PC-9 (cell line): Measurements from ENCODE around the gene SYTL1. TPM values are rescaled to one million over a fixed set of nuclear protein-coding genes. Genes with fewer than 3 reads are reported as not detected.

Experiments
- BruUV-seq: library from RNA; stranded (reverse); fragments of 400-500 nt; replicated peaks from 2 replicates; lab custom pipeline; 2021; lab: Mats Ljungman, UMichigan
- CTCF ChIA-PET: fragments of 300-600 bp; sonication (Branson Sonifier 250); formaldehyde crosslinking; loops from one replicate; lab custom pipeline; 2022; ENCODE audit warnings: antibody characterized with exemption; lab: Charles Lee
- POLR2A ChIA-PET: fragments of 300-600 bp; sonication (Branson Sonifier 250); formaldehyde crosslinking; loops from one replicate; lab custom pipeline; 2022; ENCODE audit warnings: antibody characterized with exemption; ENCODE audit not compliant: unreplicated experiment; lab: Charles Lee
- DNase-seq, 2 experiments: peaks; one replicate each; pipeline versions ENCODE4 v3.0.0 to v3.0.0-alpha.2; 2015 to 2022; ENCODE audit warnings: mixed read lengths in 1 of 2
- H2AFZ ChIP-seq: fragments of 200-600 bp; sonication (generic); 2 replicates; pipeline ENCODE4 v1.8.1; 2017; ENCODE audit warnings: antibody characterized with exemption
- H3F3A ChIP-seq: fragments of 200-600 bp; sonication (generic); 2 replicates; pipeline ENCODE4 v1.8.1; 2017; ENCODE audit warnings: antibody characterized with exemption, mild to moderate bottlenecking, low read depth; ENCODE audit not compliant: insufficient read depth
- H3K27ac ChIP-seq: fragments of 200-600 bp; sonication (generic); 2 replicates; pipeline ENCODE4 v1.6.1; 2016; ENCODE audit warnings: mixed run types
- H3K27me3 ChIP-seq: fragments of 200-600 bp; sonication (generic); 2 replicates; pipeline ENCODE4 v1.6.1; 2016; ENCODE audit warnings: low read depth, mixed run types; ENCODE audit not compliant: insufficient read depth
- H3K36me3 ChIP-seq: fragments of 200-600 bp; sonication (generic); 2 replicates; pipeline ENCODE4 v1.6.1; 2016; ENCODE audit warnings: low read depth, mixed run types
- H3K4me1 ChIP-seq: fragments of 200-600 bp; sonication (generic); replicated peaks from 2 replicates; pipeline ENCODE4 v1.6.1; 2016; ENCODE audit warnings: mixed run types; ENCODE audit not compliant: insufficient read depth
- H3K4me2 ChIP-seq: fragments of 200-600 bp; sonication (generic); 2 replicates; pipeline ENCODE4 v1.6.1; 2017; ENCODE audit warnings: mixed run types
- H3K4me3 ChIP-seq: fragments of 200-600 bp; sonication (generic); 2 replicates; pipeline ENCODE4 v1.6.1; 2016; ENCODE audit warnings: mixed run types
- H3K79me2 ChIP-seq: fragments of 200-600 bp; sonication (generic); 2 replicates; pipeline ENCODE4 v1.6.1; 2017; ENCODE audit warnings: low read depth, mixed run types
- H3K9me2 ChIP-seq: fragments of 200-600 bp; sonication (generic); 2 replicates; pipeline ENCODE4 v1.8.1; 2017; ENCODE audit warnings: mild to moderate bottlenecking; ENCODE audit not compliant: insufficient read depth
- H3K9me3 ChIP-seq: fragments of 200-600 bp; sonication (generic); 2 replicates; pipeline ENCODE4 v1.8.1; 2016; ENCODE audit warnings: low read depth; ENCODE audit not compliant: insufficient read depth
- H4K20me1 ChIP-seq: fragments of 200-600 bp; sonication (generic); 2 replicates; pipeline ENCODE4 v1.8.1; 2017; ENCODE audit not compliant: insufficient read depth
- EZH2 ChIP-seq: fragments of 200-600 bp; sonication (generic); IDR thresholded peaks from 2 replicates; pipeline ENCODE4 v1.8.0; 2017; ENCODE audit warnings: antibody characterized with exemption, low read depth
- intact Hi-C: fragments of 100-400 bp; cut with micrococcal nuclease; formaldehyde crosslinking; loops from one replicate; pipeline ENCODE4 v1.10.0; 2022; ENCODE audit not compliant: unreplicated experiment
- total RNA-seq: library from RNA; stranded (reverse); gene quantifications from 2 replicates; pipeline ENCODE4 v1.2.3, GENCODE V29; 2021
- TF ChIP-seq, protein P1 (sequence below): fragments of 200-600 bp; sonication (generic); conservative IDR thresholded peaks from 2 replicates; pipeline ENCODE4 v1.6.1; 2017; ENCODE audit warnings: mixed run types, antibody characterized with exemption, mild to moderate bottlenecking, moderate library complexity

Gene SYTL1
- total RNA-seq, 1 experiment from 2014 or later = 43.7 TPM

- intact Hi-C loops = no loop called here
- H2AFZ ChIP-seq = no peak overlapping the region
Measured at GRCh38 chr1:27318136-27318535, 23.7 kb upstream of the SYTL1 start.

DNA sequence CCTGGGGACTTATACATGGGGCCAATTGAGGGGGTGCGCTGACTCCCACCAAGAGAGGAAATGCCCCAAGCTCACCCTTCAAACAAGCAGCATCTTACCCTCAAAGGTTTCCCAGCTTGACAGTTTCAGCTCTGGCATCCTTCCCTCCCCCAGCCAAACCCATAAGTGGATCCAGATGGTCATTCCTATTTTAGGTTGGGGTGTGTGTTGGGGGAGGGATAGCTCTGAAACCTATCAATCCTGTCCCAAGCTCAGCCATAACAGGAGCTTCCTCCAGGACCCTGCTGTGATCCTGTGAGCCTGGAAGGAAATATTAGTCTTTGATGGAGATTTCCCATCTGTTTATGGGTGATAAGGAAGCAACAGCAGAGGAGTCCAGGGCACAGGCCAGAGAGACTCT lies 23.2 kb upstream of the SYTL1 start:
- POLR2A ChIA-PET = interaction anchor here (0.5 kb wide), 1 partner anchor 171 kb away, joined by 7 read pairs; the partner anchor contains the start of gene WASF2
- no peaks in the 10 kb centered on the region for H3K27me3 ChIP-seq
- H3K4me1 ChIP-seq = peaks cover 7% of the 10 kb centered on the region
- no peaks in the 10 kb centered on the region for H3K36me3 ChIP-seq
- no peak overlapping the region for H3K27ac ChIP-seq
- H4K20me1 ChIP-seq = no peaks in the 10 kb centered on the region
- no peak overlapping the region for H3K4me2 ChIP-seq
- TF ChIP-seq, protein P1, sequence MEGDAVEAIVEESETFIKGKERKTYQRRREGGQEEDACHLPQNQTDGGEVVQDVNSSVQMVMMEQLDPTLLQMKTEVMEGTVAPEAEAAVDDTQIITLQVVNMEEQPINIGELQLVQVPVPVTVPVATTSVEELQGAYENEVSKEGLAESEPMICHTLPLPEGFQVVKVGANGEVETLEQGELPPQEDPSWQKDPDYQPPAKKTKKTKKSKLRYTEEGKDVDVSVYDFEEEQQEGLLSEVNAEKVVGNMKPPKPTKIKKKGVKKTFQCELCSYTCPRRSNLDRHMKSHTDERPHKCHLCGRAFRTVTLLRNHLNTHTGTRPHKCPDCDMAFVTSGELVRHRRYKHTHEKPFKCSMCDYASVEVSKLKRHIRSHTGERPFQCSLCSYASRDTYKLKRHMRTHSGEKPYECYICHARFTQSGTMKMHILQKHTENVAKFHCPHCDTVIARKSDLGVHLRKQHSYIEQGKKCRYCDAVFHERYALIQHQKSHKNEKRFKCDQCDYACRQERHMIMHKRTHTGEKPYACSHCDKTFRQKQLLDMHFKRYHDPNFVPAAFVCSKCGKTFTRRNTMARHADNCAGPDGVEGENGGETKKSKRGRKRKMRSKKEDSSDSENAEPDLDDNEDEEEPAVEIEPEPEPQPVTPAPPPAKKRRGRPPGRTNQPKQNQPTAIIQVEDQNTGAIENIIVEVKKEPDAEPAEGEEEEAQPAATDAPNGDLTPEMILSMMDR = no peak
- no peak for TF ChIP-seq EZH2
- BruUV-seq = no TSS peak
- no peaks in the 10 kb centered on the region for H3K9me3 ChIP-seq
- H3K9me2 ChIP-seq = no peaks in the 10 kb centered on the region
- H3K79me2 ChIP-seq = peaks cover 15% of the 10 kb centered on the region
- DNase-seq = no peak
- H3F3A ChIP-seq = no peaks in the 10 kb centered on the region
- no peak overlapping the region for H2AFZ ChIP-seq
- no peak overlapping the region for H3K4me3 ChIP-seq
- intact Hi-C loops = no loop called here
- CTCF ChIA-PET = no interaction called here

More at GRCh38 chr1:27318136-27318535, 23.7 kb upstream of the SYTL1 start:
- Histone ChIP-seq H3K27ac (no peak overlapping the region), H3K9me2 (no peaks in the 10 kb centered on the region), H3K9me3 (no peaks in the 10 kb centered on the region), H4K20me1 (no peaks in the 10 kb centered on the region), H3K4me2 (no peak overlapping the region), H3K36me3 (no peaks in the 10 kb centered on the region), H3K27me3 (no peaks in the 10 kb centered on the region), H3K4me1 (peaks cover 2% of the 10 kb centered on the region), H3K4me3 (no peak overlapping the region), H3K79me2 (peaks cover 10% of the 10 kb centered on the region), H3F3A (no peaks in the 10 kb centered on the region)
- ChIA-PET POLR2A (interaction anchor here (0.7 kb wide), 1 partner anchor 357 kb away, joined by 6 read pairs; no protein-coding TSS in a partner anchor), CTCF (no interaction called here)
- DNase-seq = no peak
- no TSS peak for BruUV-seq
- TF ChIP-seq EZH2 = no peak
- TF ChIP-seq, protein P1 = no peak

DNA sequence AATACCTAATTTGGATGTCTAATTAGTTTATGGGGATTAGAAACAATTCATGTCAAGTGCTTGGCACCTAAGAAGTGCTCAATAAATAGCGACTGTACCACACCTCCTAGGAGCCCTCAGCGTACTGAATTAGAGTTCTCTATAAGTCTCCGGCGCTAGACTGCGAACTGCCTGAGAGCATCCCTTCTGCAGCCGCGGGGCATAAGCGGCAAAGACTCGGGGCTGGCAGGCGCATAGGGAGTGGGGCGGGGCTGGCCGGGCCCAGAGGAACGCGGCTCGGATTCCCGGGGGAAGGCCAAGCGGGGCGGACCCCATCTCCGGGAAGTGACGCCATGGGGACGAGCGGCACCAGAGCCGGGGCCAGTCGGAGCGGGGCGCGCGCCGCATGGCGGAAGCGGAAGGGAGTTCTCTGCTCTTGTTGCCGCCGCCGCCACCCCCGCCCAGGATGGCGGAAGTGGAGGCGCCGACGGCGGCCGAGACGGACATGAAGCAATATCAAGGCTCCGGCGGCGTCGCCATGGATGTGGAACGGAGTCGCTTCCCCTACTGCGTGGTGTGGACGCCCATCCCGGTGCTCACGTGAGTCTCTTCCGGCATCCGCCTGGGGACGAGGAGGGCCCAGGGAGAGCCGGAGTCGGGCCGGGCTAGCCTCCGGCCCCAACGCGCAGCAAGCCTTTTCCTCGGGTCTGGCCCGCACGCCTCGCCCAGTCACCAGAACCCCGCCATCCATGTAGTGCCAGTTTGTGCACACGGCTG lies 19.8 kb upstream of the SYTL1 start, which contains the start of gene TMEM222:
TMEM222 (plus strand) TSS at position 351 of the 756 bp plus-strand sequence; CDS start at position 386, 35 bp downstream.
- Histone ChIP-seq H3K27ac (peak within 1 kb of the TSS; percentile 51), H3K9me3 (no peaks in the 10 kb centered on the region), H3K79me2 (peaks cover 38% of the 10 kb centered on the region), H3K9me2 (no peaks in the 10 kb centered on the region), H4K20me1 (no peaks in the 10 kb centered on the region), H2AFZ (peak within 1 kb of the TSS; percentile 85), H3F3A (no peaks in the 10 kb centered on the region), H3K27me3 (no peaks in the 10 kb centered on the region), H3K36me3 (no peaks in the 10 kb centered on the region), H3K4me1 (peaks cover 9% of the 10 kb centered on the region), H3K4me2 (peak within 1 kb of the TSS; percentile 95), H3K4me3 (peak within 1 kb of the TSS; percentile 90)
- DNase-seq = peak; percentile 87 to 96
- no TSS peak for BruUV-seq
- TF ChIP-seq, protein P1 = no peak
- TF ChIP-seq EZH2 = no peak
- intact Hi-C loops = loop anchor here (1.0 to 5.0 kb wide), 2 partner anchors 21 to 45 kb away; partner anchors contain the start of gene MAP3K6
- ChIA-PET CTCF (no interaction called here), POLR2A (interaction anchor here (0.6 kb wide), 1 partner anchor 20 kb away, joined by 7 read pairs; the partner anchor contains the start of gene SYTL1)
